ENCODE data around the gene MTHFD1L. TPM values are rescaled to one million over a fixed set of nuclear protein-coding genes. Genes with fewer than 3 reads are reported as not detected.

The MTHFD1L gene
- total and polyA plus RNA-seq, 9 of the 15 experiments (the other 6 are each of a cell fraction or from before 2014, with no cell fraction given), result 20.9 to 128 (median 61.0) TPM

DNA sequence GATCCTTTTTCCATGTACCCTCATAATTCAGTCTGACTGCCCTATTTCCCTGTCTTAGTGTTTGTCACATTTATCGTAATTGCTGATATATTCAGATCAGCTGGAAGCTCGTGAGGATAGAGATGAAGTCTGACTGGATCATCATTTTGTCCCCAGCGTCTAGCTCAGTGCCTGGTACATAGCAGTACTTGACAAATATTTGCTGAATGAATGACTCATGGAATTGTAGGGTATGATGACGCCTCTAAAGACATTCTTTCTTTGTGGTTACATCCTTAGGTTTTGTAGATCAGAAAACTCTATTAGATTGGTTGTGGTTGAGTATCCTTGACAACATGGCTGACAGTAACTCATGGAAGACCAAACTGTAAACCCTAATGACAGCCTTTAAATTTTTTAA lies 68.9 kb downstream of the MTHFD1L start:
- Histone ChIP-seq H2AFZ (ENCODE audit: low read depth, low read length) (no peak overlapping the region), H3K9me3 (replicated peaks; ENCODE audit: control insufficient read depth, insufficient read depth, low read depth, low read length) (no peaks in the 10 kb centered on the region), H3K4me3 (no peak overlapping the region), H3K79me2 (ENCODE audit: control insufficient read depth, insufficient read depth, low read length) (no peaks in the 10 kb centered on the region), H3K4me1 (replicated peaks in 1 of 2; ENCODE audit: control insufficient read depth in 2 of 2, insufficient read depth in 2 of 2, low read length in 2 of 2) (no peaks in the 10 kb centered on the region), H4K20me1 (replicated peaks; ENCODE audit: control insufficient read depth, insufficient read depth, low read length) (no peaks in the 10 kb centered on the region), H3K4me2 (ENCODE audit: insufficient read depth, low read length) (no peak overlapping the region), H3K27me3 (ENCODE audit: control insufficient read depth in 2 of 2, insufficient read depth in 2 of 2, low read length in 2 of 2) (no peaks in the 10 kb centered on the region), H3K27ac (ENCODE audit: extremely low read depth, low read depth, low read length) (no peak overlapping the region), H3K9me1 (ENCODE audit: control insufficient read depth, insufficient read depth, low read length) (no peaks in the 10 kb centered on the region), H3K9ac (ENCODE audit: insufficient read depth in 1 of 2, low read depth in 2 of 2, low read length in 2 of 2) (no peak overlapping the region), H3K36me3 (ENCODE audit: control insufficient read depth, insufficient read depth, low read length) (peaks cover 67% of the 10 kb centered on the region; the same call in 2 of the 3 replicates)
- in situ Hi-C loops (cut with MboI), result no loop called here
- FAIRE-seq, result no peak
- BruUV-seq (replicated peaks), result no TSS peak
- ATAC-seq, result no peak
- CTCF ChIA-PET (ENCODE audit: low intra/inter-chr PET ratio), result no interaction called here
- WGBS (ENCODE audit: insufficient coverage, low coverage, missing lambda C conversion rate), result 90% methylated on average over 4 of the region's 4 CpGs
- intact Hi-C loops (cut with micrococcal nuclease), result no loop called here
- POLR2A ChIA-PET, result no interaction called here
- no peak for DNase-seq (ENCODE audit: extremely low read depth in 1 of 4, low spot score in 3 of 4)
- TF ChIP-seq, protein P1, sequence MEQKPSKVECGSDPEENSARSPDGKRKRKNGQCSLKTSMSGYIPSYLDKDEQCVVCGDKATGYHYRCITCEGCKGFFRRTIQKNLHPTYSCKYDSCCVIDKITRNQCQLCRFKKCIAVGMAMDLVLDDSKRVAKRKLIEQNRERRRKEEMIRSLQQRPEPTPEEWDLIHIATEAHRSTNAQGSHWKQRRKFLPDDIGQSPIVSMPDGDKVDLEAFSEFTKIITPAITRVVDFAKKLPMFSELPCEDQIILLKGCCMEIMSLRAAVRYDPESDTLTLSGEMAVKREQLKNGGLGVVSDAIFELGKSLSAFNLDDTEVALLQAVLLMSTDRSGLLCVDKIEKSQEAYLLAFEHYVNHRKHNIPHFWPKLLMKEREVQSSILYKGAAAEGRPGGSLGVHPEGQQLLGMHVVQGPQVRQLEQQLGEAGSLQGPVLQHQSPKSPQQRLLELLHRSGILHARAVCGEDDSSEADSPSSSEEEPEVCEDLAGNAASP (IDR thresholded peaks at IDR 0.05), result no peak
- TF ChIP-seq TEAD2 (tag; IDR thresholded peaks at IDR 0.05) (no peak), RBM22 (IDR thresholded peaks at IDR 0.05; ENCODE audit: low read depth, low read length, poor library complexity, severe bottlenecking) (no peak), TCFL5 (CRISPR knock-in tag; conservative IDR thresholded peaks at IDR 0.05) (no peak), STAT5A (IDR thresholded peaks at IDR 0.05; ENCODE audit: borderline replicate concordance, low read length) (no peak), NFIX (CRISPR knock-in tag; IDR thresholded peaks at IDR 0.05; ENCODE audit: low read depth) (no peak), HNRNPUL1 (IDR thresholded peaks at IDR 0.05; ENCODE audit: low read length) (no peak), KLF16 (IDR thresholded peaks at IDR 0.05) (no peak), PCBP2 (IDR thresholded peaks at IDR 0.05; ENCODE audit: low read depth, low read length, poor library complexity, severe bottlenecking) (no peak), ZNF3 (CRISPR knock-in tag; IDR thresholded peaks at IDR 0.05) (no peak), MTA1 (IDR thresholded peaks at IDR 0.05; ENCODE audit: borderline replicate concordance) (no peak), POLR2H (tag; IDR thresholded peaks at IDR 0.05; ENCODE audit: low read depth) (no peak), DIDO1 (tag; IDR thresholded peaks at IDR 0.05; ENCODE audit: low read depth) (no peak)

Data from K562 (cell line).